HuH-7 (cell line): ENCODE data around the gene ALK.
"Not testable (repeated sequence)": the region's sequence is repeated elsewhere in the genome, so short reads cannot be mapped to it uniquely, and the experiment has no call there.

ENCODE experiments used
- DNase-seq: peaks from one replicate; pipeline ENCODE4 v3.0.0; 2011; ENCODE audit warnings: low spot score

The ALK gene

GRCh38 chr2:29245035-29245741 is 676.2 kb downstream of the ALK start:
- not testable (repeated sequence) for DNase-seq

- DNase-seq, result no peak
These were observed 678.6 kb downstream of the ALK start for GRCh38 chr2:29242621-29243375.

- no peak for DNase-seq
These were observed 679.3 kb downstream of the ALK start for GRCh38 chr2:29241955-29242565.

- no peak for DNase-seq
These were observed 680.0 kb downstream of the ALK start for GRCh38 chr2:29241341-29241740.

- no peak for DNase-seq
These were observed 680.8 kb downstream of the ALK start for GRCh38 chr2:29240601-29241000.

GRCh38 chr2:29239209-29239960 is 682.0 kb downstream of the ALK start:
- no peak for DNase-seq

GRCh38 chr2:29238497-29238896 is 682.9 kb downstream of the ALK start:
- DNase-seq, result peak; percentile 70

- no peak for DNase-seq
These were observed 685.3 kb downstream of the ALK start for GRCh38 chr2:29236074-29236473.

- DNase-seq, result no peak
These were observed 686.0 kb downstream of the ALK start for GRCh38 chr2:29235411-29235810.

- no peak for DNase-seq
These were observed 688.0 kb downstream of the ALK start for GRCh38 chr2:29233428-29233827.

- DNase-seq, result no peak
These were observed 689.3 kb downstream of the ALK start for GRCh38 chr2:29232041-29232440.

- no peak for DNase-seq
These were observed 691.7 kb downstream of the ALK start for GRCh38 chr2:29229640-29230039.

- no peak for DNase-seq
These were observed 692.4 kb downstream of the ALK start for GRCh38 chr2:29228947-29229346.

GRCh38 chr2:29227935-29228675 is 693.3 kb downstream of the ALK start:
- DNase-seq, result no peak

GRCh38 chr2:29226808-29227207 is 694.6 kb downstream of the ALK start:
- no peak for DNase-seq

- no peak for DNase-seq
These were observed 695.0 kb downstream of the ALK start for GRCh38 chr2:29226375-29226774.

- DNase-seq, result no peak
These were observed 695.6 kb downstream of the ALK start for GRCh38 chr2:29225814-29226213.

- no peak for DNase-seq
These were observed 696.5 kb downstream of the ALK start for GRCh38 chr2:29224693-29225551.

GRCh38 chr2:29223851-29224692 is 697.3 kb downstream of the ALK start:
- no peak for DNase-seq

- no peak for DNase-seq
These were observed 698.1 kb downstream of the ALK start for GRCh38 chr2:29223257-29223656.
